Dermis blood vessel endothelial cell (primary cell): Measurements from ENCODE around the gene C1orf94. TPM values are rescaled to one million over a fixed set of nuclear protein-coding genes. Genes with fewer than 3 reads are reported as not detected.
"Not testable (repeated sequence)": the region's sequence is repeated elsewhere in the genome, so short reads cannot be mapped to it uniquely, and the experiment has no call there.

Experiments used
- DNase-seq: peaks from one replicate; pipeline ENCODE4 v3.0.0; 2010
- total RNA-seq: library from RNA; depleted of rRNA; stranded (reverse); fragments of >200 nt; gene quantifications from 2 replicates; pipeline ENCODE4 v1.2.3, GENCODE V29; 2014

Gene C1orf94
- total RNA-seq, 1 donor from 2014 or later: not detected

GRCh38 chr1:34164771-34165391 is 11.8 kb upstream of the C1orf94 start, which contains the start of gene CSMD2:
Gene CSMD2, minus strand, starts transcription at chr1:34165230. Its CDS starts 133 bp downstream, at chr1:34165097.
- peak; percentile 42 for DNase-seq

GRCh38 chr1:34165422-34165921 is 11.2 kb upstream of the C1orf94 start:
- DNase-seq: no peak

- no peak for DNase-seq
These were observed 10.5 kb upstream of the C1orf94 start for GRCh38 chr1:34166191-34166624.

GRCh38 chr1:34166625-34167361 is 9.9 kb upstream of the C1orf94 start:
- DNase-seq: no peak

- no peak for DNase-seq
These were observed 9.3 kb upstream of the C1orf94 start for GRCh38 chr1:34167389-34167788.

GRCh38 chr1:34175744-34176143 is 963 bp upstream of the C1orf94 start:
- no peak for DNase-seq

- DNase-seq: no peak
These were observed 1.4 kb downstream of the C1orf94 start for GRCh38 chr1:34178072-34178471.

GRCh38 chr1:34183381-34183780 is 6.7 kb downstream of the C1orf94 start:
- DNase-seq: not testable (repeated sequence)

GRCh38 chr1:34186741-34187494 is 10.2 kb downstream of the C1orf94 start:
- no peak for DNase-seq

- DNase-seq: no peak
These were observed 11.7 kb downstream of the C1orf94 start for GRCh38 chr1:34188418-34188817.

- no peak for DNase-seq
These were observed 12.3 kb downstream of the C1orf94 start for GRCh38 chr1:34188985-34189384.

GRCh38 chr1:34190692-34191091 is 14.0 kb downstream of the C1orf94 start:
- DNase-seq: no peak

GRCh38 chr1:34192621-34193020 is 15.9 kb downstream of the C1orf94 start:
- DNase-seq: no peak

GRCh38 chr1:34199927-34200326 is 23.2 kb downstream of the C1orf94 start:
- DNase-seq: no peak

- DNase-seq: no peak
These were observed 36.0 kb downstream of the C1orf94 start for GRCh38 chr1:34212673-34213072.

GRCh38 chr1:34213956-34214355 is 37.2 kb downstream of the C1orf94 start:
- no peak for DNase-seq

- no peak for DNase-seq
These were observed 54.7 kb downstream of the C1orf94 start for GRCh38 chr1:34231441-34231840.

GRCh38 chr1:34235594-34235993 is 58.9 kb downstream of the C1orf94 start:
- no peak for DNase-seq

GRCh38 chr1:34236089-34236488 is 59.4 kb downstream of the C1orf94 start:
- no peak for DNase-seq

- DNase-seq: no peak
These were observed 60.6 kb downstream of the C1orf94 start for GRCh38 chr1:34237151-34237815.

GRCh38 chr1:34245967-34246366 is 69.3 kb downstream of the C1orf94 start:
- no peak for DNase-seq

- no peak for DNase-seq
These were observed 73.6 kb downstream of the C1orf94 start for GRCh38 chr1:34250342-34250741.
